Left cardiac atrium (tissue), 4 donors: ENCODE data around the gene MPP7. TPM values are rescaled to one million over a fixed set of nuclear protein-coding genes. Genes with fewer than 3 reads are reported as not detected.

Experiments used
- ATAC-seq, 2 donors: fragments of 200-7000 bp; cut with Tn5 transposase; one replicate each; pipeline ENCODE4 v1.9.1; 2020; ENCODE audit warnings: mild to moderate bottlenecking in 2 of 2, moderate library complexity in 2 of 2
- DNase-seq: peaks from one replicate; pipeline ENCODE4 v3.0.0-alpha.2; 2020
- intact Hi-C, 2 donors: fragments of 100-400 bp; cut with DNase I; formaldehyde crosslinking; loops; one replicate each; pipeline versions ENCODE4 v1.14.1 to v1.15.1; 2022 to 2023
- microRNA-seq, 2 donors: library from miRNA; unstranded; fragments of <30 nt; microRNA quantifications; one replicate each; pipeline ENCODE4 v1.2.0, GENCODE V29; 2020
- total RNA-seq, 2 donors: library from RNA; stranded (reverse); fragmentation: NEBNext Ultra II Directional; extraction: Animal tissue kit (Norgen Biotek cat#: 25700); gene quantifications; one replicate each; pipeline ENCODE4 v1.2.1, GENCODE V29; 2021
- donor health status: DM: no; HTN: yes; CAD: no.
- donor health status: DM: no; HTN: yes; CAD: no; lungs with severe emphysema.
- donor health status: DM: yes; HTN: yes; CAD: no.
- donor health status: Dilated cardiomyopathy.

Gene MPP7
- total RNA-seq, 2 donors from 2014 or later, result 9.7 to 11.0 TPM

- intact Hi-C loops, result no loop called here
- no peak for ATAC-seq
- DNase-seq, result no peak
Measured at GRCh38 chr10:28279878-28280277, 23.0 kb downstream of the MPP7 start.

DNA sequence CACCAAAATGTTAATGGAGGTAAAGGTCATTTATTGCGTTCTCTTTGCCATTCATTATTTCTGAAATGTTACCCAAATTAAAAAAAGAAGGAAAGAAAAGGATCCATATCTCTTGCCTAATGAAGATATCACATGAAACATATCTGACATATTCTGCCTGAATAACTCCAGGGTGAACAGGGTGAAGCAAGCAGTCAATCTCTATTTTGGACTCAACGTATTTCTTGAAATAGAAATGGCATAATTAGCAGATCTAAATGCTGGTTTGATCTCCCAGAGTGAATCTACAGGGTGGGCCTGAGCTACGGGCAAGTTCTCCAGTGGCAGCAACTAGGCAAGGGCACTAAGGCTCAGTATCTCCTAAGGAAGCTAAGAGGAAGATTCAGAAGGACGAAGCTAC lies 24.0 kb downstream of the MPP7 start:
- no peak for ATAC-seq
- no peak for DNase-seq
- intact Hi-C loops, result no loop called here

- ATAC-seq (no peak), DNase-seq (no peak)
- intact Hi-C loops, result no loop called here
Measured at GRCh38 chr10:28276384-28276783, 26.5 kb downstream of the MPP7 start.

DNA sequence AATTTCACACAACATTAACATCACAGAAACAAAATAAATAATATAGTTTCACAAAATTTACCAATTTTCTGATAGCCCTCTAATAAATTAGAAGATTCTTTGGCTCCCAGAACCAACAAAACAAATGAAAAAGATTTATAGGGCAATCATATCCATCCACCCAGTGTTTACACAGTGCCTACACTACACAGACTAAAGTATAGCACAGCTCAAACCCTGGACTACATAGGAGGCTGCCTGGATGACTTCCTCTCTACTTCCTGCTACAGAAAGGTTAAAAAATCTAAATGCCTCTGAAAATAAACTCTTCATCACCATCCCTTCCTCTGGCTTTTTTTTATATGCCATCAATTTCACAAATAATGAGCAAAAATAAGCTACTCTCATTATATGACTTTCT lies 28.4 kb downstream of the MPP7 start:
- intact Hi-C loops, result no loop called here
- DNase-seq, result no peak
- no peak for ATAC-seq

DNA sequence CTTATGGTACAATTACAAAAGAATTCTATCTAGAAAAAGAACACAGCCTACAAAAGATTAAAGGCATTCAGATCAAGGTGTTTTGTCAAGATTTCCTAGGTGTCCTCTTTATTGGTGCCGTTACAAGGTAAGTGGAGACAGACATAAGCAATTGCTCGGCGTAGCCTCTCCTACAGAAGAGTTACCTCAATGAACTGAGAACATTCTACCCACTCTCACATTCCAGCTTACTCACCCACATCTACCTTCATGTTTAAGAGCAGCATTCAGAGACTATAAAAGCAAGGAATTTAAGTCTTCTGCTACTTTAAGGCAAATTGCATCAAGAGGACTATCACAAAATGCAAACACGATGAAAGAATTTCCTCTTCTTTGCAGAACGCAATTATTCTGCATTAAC lies 29.5 kb downstream of the MPP7 start:
- intact Hi-C loops, result no loop called here
- ATAC-seq, result no peak

GRCh38 chr10:28269842-28270456 lies 32.9 kb downstream of the MPP7 start:
- intact Hi-C loops, result no loop called here
- no peak for DNase-seq
- ATAC-seq, result no peak

More for the DNA sequence above, 29.5 kb downstream of the MPP7 start:
- no peak for DNase-seq

- intact Hi-C loops, result no loop called here
- DNase-seq, result no peak
- ATAC-seq, result no peak
Measured at GRCh38 chr10:28266449-28267224, 36.2 kb downstream of the MPP7 start.

DNA sequence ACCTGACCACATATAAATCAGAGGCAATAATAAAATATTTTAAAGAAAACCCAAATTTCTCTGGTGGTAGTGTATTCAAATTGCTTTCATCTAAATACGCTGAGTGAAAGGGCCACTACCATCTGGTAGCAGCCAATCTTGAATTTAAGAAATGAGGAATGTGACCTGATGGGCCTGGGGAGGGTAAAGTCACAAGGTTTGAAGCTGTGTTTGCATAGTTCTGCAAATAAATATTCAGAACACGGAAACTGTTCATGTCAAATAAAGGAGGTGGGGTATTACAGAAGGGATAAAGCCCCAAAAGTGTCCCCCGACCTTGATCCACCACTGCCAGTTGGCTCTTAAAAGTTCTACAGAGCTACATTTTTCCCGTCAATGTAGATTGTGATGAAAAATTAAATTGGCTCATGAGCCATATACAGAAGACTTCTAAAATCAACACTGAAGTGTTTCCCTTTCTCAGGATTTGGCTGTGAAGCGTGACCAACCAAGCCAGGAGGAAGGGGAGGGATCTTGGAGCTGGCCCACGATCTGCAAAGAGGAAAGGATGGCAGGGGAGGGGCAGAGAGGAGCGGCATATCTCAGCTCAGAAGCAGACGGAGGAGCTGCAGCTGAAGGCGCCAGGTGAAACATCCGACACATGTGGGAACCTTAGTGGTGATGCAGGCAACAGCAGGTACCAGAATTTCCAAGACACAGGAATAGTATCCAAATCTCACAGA lies 39.6 kb downstream of the MPP7 start:
- intact Hi-C loops, result no loop called here
- DNase-seq (no peak), ATAC-seq (peak; percentile 47 to 91)

DNA sequence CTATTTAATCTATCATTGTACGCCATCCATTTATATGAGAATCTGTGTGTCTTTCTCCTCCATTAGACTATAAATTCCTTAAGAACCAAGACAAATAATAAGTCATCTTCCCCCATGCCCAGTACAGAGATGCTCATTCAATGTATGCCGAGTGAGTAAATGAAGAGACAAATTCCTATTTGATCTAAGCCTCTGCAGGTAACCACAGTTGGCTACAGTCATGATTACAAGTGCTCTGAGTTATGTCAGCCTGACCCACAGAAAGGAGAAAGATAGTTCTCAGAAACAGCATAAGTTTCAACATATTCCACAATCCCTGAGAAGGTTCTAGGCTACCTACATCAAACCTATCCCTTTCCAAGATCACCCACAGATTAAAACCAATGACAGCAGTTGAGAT lies 46.1 kb downstream of the MPP7 start:
- intact Hi-C loops, result no loop called here
- DNase-seq, result no peak
- ATAC-seq, result no peak

GRCh38 chr10:28254290-28254985 lies 48.4 kb downstream of the MPP7 start:
- intact Hi-C loops, result loop anchor here in 1 of 2 donors (5.0 kb wide), 1 partner anchor 128 kb away; no protein-coding TSS in a partner anchor
- ATAC-seq (peak in 1 of 2 donors; percentile 93), DNase-seq (peak; percentile 45)

DNA sequence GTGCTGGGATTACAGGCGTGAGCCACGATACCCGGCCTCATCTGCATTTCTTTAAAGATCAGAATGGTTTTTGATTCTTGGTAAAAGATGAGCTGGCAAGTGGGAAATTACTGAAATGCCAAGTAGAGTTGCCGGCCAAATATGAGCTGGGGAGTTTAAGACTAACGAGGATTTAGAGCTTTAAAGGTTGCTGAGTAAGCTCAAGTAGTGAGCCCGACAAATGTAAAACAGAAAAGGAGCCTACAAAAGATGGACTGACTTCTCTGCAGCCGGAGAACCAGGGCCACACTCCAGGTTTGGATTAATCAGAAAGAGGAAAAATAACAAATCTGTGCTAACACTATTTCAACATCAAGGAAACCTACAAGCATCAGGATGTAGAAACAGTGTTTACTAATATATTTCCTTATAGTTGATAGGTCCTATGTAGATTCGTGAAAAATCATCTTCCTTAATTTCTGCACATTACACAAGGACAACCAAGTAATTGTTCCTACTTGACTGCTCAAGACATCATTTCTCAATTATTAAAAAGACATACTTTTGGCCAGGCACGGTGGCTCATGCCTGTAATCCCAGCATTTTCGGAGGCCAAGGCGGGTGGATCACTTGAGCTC lies 49.6 kb downstream of the MPP7 start:
- DNase-seq (no peak), ATAC-seq (peak in 1 of 2 donors; percentile 43)
- intact Hi-C loops, result loop anchor here in 1 of 2 donors (5.0 kb wide), 1 partner anchor 129 kb away; no protein-coding TSS in a partner anchor

Small RNA genes within 50 kb of the gene (microRNA-seq; reads per million reads assigned to microRNA genes)
- 0 reads per million in 2 donors for gene MIR8086

Other genes with a start within 250 kb of the MPP7 start
- gene WAC, start 230.1 kb upstream of the MPP7 start, total RNA-seq, result 10 to 100 TPM; 86.6 to 98.1 TPM